Endothelial cell (in vitro differentiated cells): Measurements from ENCODE around the gene DOLK. TPM values are rescaled to one million over a fixed set of nuclear protein-coding genes. Genes with fewer than 3 reads are reported as not detected.

Source experiments
- DNase-seq: peaks from one replicate; pipeline ENCODE4 v3.0.0; 2021; ENCODE audit warnings: low spot score
- H3K27ac Mint-ChIP-seq: one replicate; pipeline ENCODE4 v1.8.0; 2021; ENCODE audit warnings: mixed read lengths, inconsistent platforms; ENCODE audit not compliant: unreplicated experiment
- H3K27me3 Mint-ChIP-seq: one replicate; pipeline ENCODE4 v1.8.0; 2021; ENCODE audit warnings: mild to moderate bottlenecking, moderate library complexity, mixed read lengths, inconsistent platforms; ENCODE audit not compliant: unreplicated experiment
- H3K36me3 Mint-ChIP-seq: one replicate; pipeline ENCODE4 v1.8.0; 2021; ENCODE audit warnings: mild to moderate bottlenecking, low read depth, mixed read lengths, inconsistent platforms; ENCODE audit not compliant: unreplicated experiment
- H3K4me1 Mint-ChIP-seq: one replicate; pipeline ENCODE4 v1.8.0; 2021; ENCODE audit warnings: mild to moderate bottlenecking, mixed read lengths, inconsistent platforms; ENCODE audit not compliant: unreplicated experiment
- H3K4me3 Mint-ChIP-seq: one replicate; pipeline ENCODE4 v1.8.0; 2021; ENCODE audit warnings: mild to moderate bottlenecking, mixed read lengths, inconsistent platforms; ENCODE audit not compliant: unreplicated experiment
- H3K9me3 Mint-ChIP-seq: one replicate; pipeline ENCODE4 v1.8.0; 2021; ENCODE audit warnings: mixed read lengths, inconsistent platforms; ENCODE audit not compliant: unreplicated experiment
- CTCF ChIP-seq: fragments of 200-600 bp; sonication (generic); IDR thresholded peaks from one replicate; pipeline ENCODE4 v1.5.0; 2021; ENCODE audit warnings: antibody characterized with exemption; ENCODE audit not compliant: unreplicated experiment
- total RNA-seq: library from RNA; stranded (reverse); fragmentation: NEBNext Ultra II Directional; extraction: Animal tissue kit (Norgen Biotek cat#: 25700); gene quantifications from one replicate; pipeline ENCODE4 v1.2.1, GENCODE V29; 2021; ENCODE audit not compliant: unreplicated experiment

The DOLK gene
- total RNA-seq, 1 donor from 2014 or later: 18.2 TPM

- no peak overlapping the region for H3K27ac Mint-ChIP-seq
- peaks cover 3% of the 10 kb centered on the region for H3K4me1 Mint-ChIP-seq
- H3K4me3 Mint-ChIP-seq: no peak overlapping the region
These were observed 41.4 kb downstream of the DOLK start for GRCh38 chr9:128905964-128906363.

GRCh38 chr9:128903871-128904620 lies 43.4 kb downstream of the DOLK start:
- Mint-ChIP-seq H3K27ac (no peak overlapping the region), H3K9me3 (no peaks in the 10 kb centered on the region), H3K36me3 (peaks cover 18% of the 10 kb centered on the region), H3K4me1 (peaks cover 4% of the 10 kb centered on the region), H3K27me3 (peaks cover 1% of the 10 kb centered on the region), H3K4me3 (no peak overlapping the region)
- TF ChIP-seq CTCF: no peak
- no peak for DNase-seq

More at GRCh38 chr9:128905964-128906363, 41.4 kb downstream of the DOLK start:
- Mint-ChIP-seq H3K9me3 (no peaks in the 10 kb centered on the region), H3K27me3 (peaks cover 1% of the 10 kb centered on the region), H3K36me3 (peaks cover 25% of the 10 kb centered on the region)
- no peak for DNase-seq
- no peak for TF ChIP-seq CTCF

GRCh38 chr9:128903079-128903461 lies 44.3 kb downstream of the DOLK start:
- no peaks in the 10 kb centered on the region for H3K9me3 Mint-ChIP-seq
- no peak for DNase-seq

GRCh38 chr9:128902351-128903078 lies 44.9 kb downstream of the DOLK start:
- Mint-ChIP-seq H3K9me3 (no peaks in the 10 kb centered on the region), H3K27ac (no peak overlapping the region), H3K27me3 (peaks cover 3% of the 10 kb centered on the region), H3K36me3 (peaks cover 4% of the 10 kb centered on the region), H3K4me1 (peaks cover 4% of the 10 kb centered on the region), H3K4me3 (no peak overlapping the region)
- DNase-seq: no peak
- TF ChIP-seq CTCF: no peak

More at GRCh38 chr9:128903079-128903461, 44.3 kb downstream of the DOLK start:
- Mint-ChIP-seq H3K27ac (no peak overlapping the region), H3K36me3 (peaks cover 9% of the 10 kb centered on the region), H3K27me3 (peaks cover 2% of the 10 kb centered on the region), H3K4me3 (no peak overlapping the region), H3K4me1 (peaks cover 4% of the 10 kb centered on the region)
- TF ChIP-seq CTCF: no peak

- H3K27me3 Mint-ChIP-seq: peaks cover 3% of the 10 kb centered on the region
- H3K27ac Mint-ChIP-seq: no peak overlapping the region
- H3K9me3 Mint-ChIP-seq: no peaks in the 10 kb centered on the region
- TF ChIP-seq CTCF: no peak
- H3K4me1 Mint-ChIP-seq: peaks cover 4% of the 10 kb centered on the region
- peaks cover 3% of the 10 kb centered on the region for H3K36me3 Mint-ChIP-seq
- no peak for DNase-seq
- H3K4me3 Mint-ChIP-seq: no peak overlapping the region
These were observed 45.6 kb downstream of the DOLK start for GRCh38 chr9:128901822-128902221.
